Natural killer cell (primary cell): Measurements from ENCODE around the gene OR5B12. TPM values are rescaled to one million over a fixed set of nuclear protein-coding genes. Genes with fewer than 3 reads are reported as not detected.

Experiments
- ATAC-seq, 3 donors: fragments of 150-1000 bp in 2 of 3; fragments of 200-7000 bp in 1 of 3; cut with Tn5 transposase; 1 replicate in 1 of 3; 2 replicates in 2 of 3; pipeline ENCODE4 v1.10.0; 2021; ENCODE audit warnings: mild to moderate bottlenecking in 2 of 3, moderate library complexity in 2 of 3
- DNase-seq, 2 donors: peaks; one replicate each; pipeline versions ENCODE4 v3.0.0 to v3.0.0-alpha.2; 2013 to 2021; ENCODE audit warnings: mixed read lengths in 1 of 2
- H3K27ac ChIP-seq: one replicate; pipeline ENCODE4 v1.5.1; 2013; ENCODE audit warnings: mild to moderate bottlenecking, low read length
- H3K27me3 ChIP-seq: one replicate; pipeline ENCODE4 v1.6.1; 2013; ENCODE audit warnings: low read length; ENCODE audit not compliant: control insufficient read depth, insufficient read depth
- H3K36me3 ChIP-seq: one replicate; pipeline ENCODE4 v1.6.1; 2013; ENCODE audit warnings: low read length; ENCODE audit not compliant: control insufficient read depth, insufficient read depth
- H3K4me1 ChIP-seq: one replicate; pipeline ENCODE4 v1.6.1; 2013; ENCODE audit warnings: low read length; ENCODE audit not compliant: control insufficient read depth, insufficient read depth
- H3K4me3 ChIP-seq: one replicate; pipeline ENCODE4 v1.5.1; 2013; ENCODE audit warnings: low read length
- H3K9me3 ChIP-seq: one replicate; pipeline ENCODE4 v1.6.1; 2013; ENCODE audit warnings: low read length; ENCODE audit not compliant: control insufficient read depth, insufficient read depth
- H3K27ac Mint-ChIP-seq, 2 donors: one replicate each; pipeline ENCODE4 v1.8.0; 2022; ENCODE audit warnings: mild to moderate bottlenecking in 2 of 2, mixed read lengths in 2 of 2, moderate library complexity in 1 of 2
- H3K27me3 Mint-ChIP-seq, 2 donors: one replicate each; pipeline ENCODE4 v1.8.0; 2022; ENCODE audit warnings: low read depth in 2 of 2, mixed read lengths in 2 of 2
- H3K36me3 Mint-ChIP-seq: one replicate; pipeline ENCODE4 v1.8.0; 2022; ENCODE audit warnings: mixed read lengths
- H3K4me1 Mint-ChIP-seq, 2 donors: one replicate each; pipeline ENCODE4 v1.8.0; 2022; ENCODE audit warnings: mixed read lengths in 2 of 2
- H3K4me3 Mint-ChIP-seq: one replicate; pipeline ENCODE4 v1.8.0; 2022; ENCODE audit warnings: mild to moderate bottlenecking, moderate library complexity, mixed read lengths
- H3K9me3 Mint-ChIP-seq, 2 donors: one replicate each; pipeline ENCODE4 v1.8.0; 2022; ENCODE audit warnings: mixed read lengths in 2 of 2
- CTCF ChIP-seq: fragments of 200-600 bp; IDR thresholded peaks from one replicate; pipeline ENCODE4 v1.8.0; 2022; ENCODE audit warnings: antibody characterized with exemption
- WGBS: methylation state at CpG from one replicate; pipeline ENCODE4 v1.1.7; 2013; ENCODE audit warnings: missing lambda C conversion rate; ENCODE audit not compliant: insufficient coverage; 5-methylcytosine and 5-hydroxymethylcytosine counted together
- intact Hi-C: fragments of 100-400 bp; cut with micrococcal nuclease; formaldehyde crosslinking; loops from one replicate; pipeline ENCODE4 v1.14.2; 2022
- total RNA-seq, 4 donors: library from RNA; stranded (reverse); fragments of 120-200 nt in 1 of 4; gene quantifications; one replicate each; pipeline versions ENCODE4 v1.2.3 to v1.2.4, GENCODE V29; 2013 to 2022

The OR5B12 gene
- total RNA-seq, 3 donors from 2014 or later (not counting 1 experiment from before 2014, with no cell fraction given) = not detected

GRCh38 chr11:58471892-58472291, 29.9 kb upstream of the OR5B12 start:
- H3K27me3 Mint-ChIP-seq = peaks cover 16 to 27% of the 10 kb centered on the region in 2 donors
- H3K36me3 Mint-ChIP-seq = peaks cover 17% of the 10 kb centered on the region
- H3K4me1 Mint-ChIP-seq = no peaks in the 10 kb centered on the region
- no peak overlapping the region for H3K27ac Mint-ChIP-seq
- Histone ChIP-seq H3K4me3 (no peak overlapping the region), H3K27me3 (no peaks in the 10 kb centered on the region), H3K4me1 (no peaks in the 10 kb centered on the region), H3K36me3 (no peaks in the 10 kb centered on the region), H3K9me3 (peaks cover 3% of the 10 kb centered on the region), H3K27ac (no peak overlapping the region)
- peaks cover 8 to 13% of the 10 kb centered on the region in 2 donors for H3K9me3 Mint-ChIP-seq
- ATAC-seq (no peak), DNase-seq (no peak)
- no peak for TF ChIP-seq CTCF
- H3K4me3 Mint-ChIP-seq = no peak overlapping the region
- intact Hi-C loops = no loop called here

GRCh38 chr11:58466293-58466692, 24.3 kb upstream of the OR5B12 start:
- TF ChIP-seq CTCF = no peak
- Histone ChIP-seq H3K9me3 (peaks cover 3% of the 10 kb centered on the region), H3K4me1 (no peaks in the 10 kb centered on the region), H3K27me3 (peaks cover 2% of the 10 kb centered on the region), H3K4me3 (no peak overlapping the region), H3K27ac (no peak overlapping the region), H3K36me3 (no peaks in the 10 kb centered on the region)
- H3K9me3 Mint-ChIP-seq = peaks cover 0 to 4% of the 10 kb centered on the region in 2 donors
- H3K36me3 Mint-ChIP-seq = peaks cover under 1% of the 10 kb centered on the region
- H3K27me3 Mint-ChIP-seq = peaks cover 6 to 7% of the 10 kb centered on the region in 2 donors
- H3K27ac Mint-ChIP-seq = no peak overlapping the region
- DNase-seq (no peak), ATAC-seq (no peak)
- no peaks in the 10 kb centered on the region for H3K4me1 Mint-ChIP-seq
- WGBS = 93% methylated on average over 1 of the region's 1 CpG
- no peak overlapping the region for H3K4me3 Mint-ChIP-seq
- intact Hi-C loops = no loop called here

GRCh38 chr11:58465690-58466089, 23.7 kb upstream of the OR5B12 start:
- peaks cover 6 to 7% of the 10 kb centered on the region in 2 donors for H3K27me3 Mint-ChIP-seq
- no peaks in the 10 kb centered on the region for H3K36me3 Mint-ChIP-seq
- TF ChIP-seq CTCF = no peak
- H3K27me3 ChIP-seq = peaks cover 2% of the 10 kb centered on the region
- H3K27ac ChIP-seq = no peak overlapping the region
- DNase-seq (no peak), ATAC-seq (no peak)
- H3K4me3 ChIP-seq = no peak overlapping the region
- no peak overlapping the region for H3K27ac Mint-ChIP-seq
- H3K4me1 Mint-ChIP-seq = no peaks in the 10 kb centered on the region
- H3K4me1 ChIP-seq = no peaks in the 10 kb centered on the region
- H3K4me3 Mint-ChIP-seq = no peak overlapping the region
- H3K9me3 Mint-ChIP-seq = peaks cover 0 to 4% of the 10 kb centered on the region in 2 donors
- H3K9me3 ChIP-seq = no peaks in the 10 kb centered on the region
- intact Hi-C loops = no loop called here
- H3K36me3 ChIP-seq = no peaks in the 10 kb centered on the region
- WGBS = 40% methylated on average over 3 of the region's 3 CpGs

GRCh38 chr11:58451585-58451984, 9.5 kb upstream of the OR5B12 start:
- H3K4me3 Mint-ChIP-seq = no peak overlapping the region
- H3K4me1 Mint-ChIP-seq = no peaks in the 10 kb centered on the region
- WGBS = 24% methylated on average over 2 of the region's 3 CpGs
- no peak for TF ChIP-seq CTCF
- no peak overlapping the region for H3K4me3 ChIP-seq
- H3K27me3 ChIP-seq = peaks cover 2% of the 10 kb centered on the region
- peaks cover 9 to 21% of the 10 kb centered on the region in 2 donors for H3K27me3 Mint-ChIP-seq
- DNase-seq = no peak
- no peak overlapping the region for H3K27ac ChIP-seq
- no peaks in the 10 kb centered on the region for H3K9me3 ChIP-seq
- ATAC-seq = no peak
- no peaks in the 10 kb centered on the region for H3K36me3 ChIP-seq
- no peak overlapping the region for H3K27ac Mint-ChIP-seq
- H3K36me3 Mint-ChIP-seq = no peaks in the 10 kb centered on the region
- no peaks in the 10 kb centered on the region for H3K4me1 ChIP-seq
- H3K9me3 Mint-ChIP-seq = peaks cover 0 to 2% of the 10 kb centered on the region in 2 donors
- intact Hi-C loops = no loop called here
